DLD1 (cell line): Measurements from ENCODE around the gene AURKAIP1.
"Not testable (repeated sequence)": the region's sequence is repeated elsewhere in the genome, so short reads cannot be mapped to it uniquely, and the experiment has no call there.

Source experiments
- in situ Hi-C: cut with HindIII; loops from 2 replicates; pipeline ENCODE4 v1.10.0; 2017; ENCODE audit warnings: low sequenced_read_pairs

Gene AURKAIP1

GRCh38 chr1:1374929-1375662, at the start of gene AURKAIP1:
AURKAIP1 (minus strand) TSS chr1:1375207; CDS start chr1:1374756, 451 bp downstream.
- in situ Hi-C loops: no loop called here

- in situ Hi-C loops: no loop called here
These were observed 49.7 kb upstream of the AURKAIP1 start for GRCh38 chr1:1424707-1425106.

- in situ Hi-C loops: no loop called here
These were observed 48.2 kb upstream of the AURKAIP1 start for GRCh38 chr1:1423245-1423597.

GRCh38 chr1:1422465-1423244, 47.6 kb upstream of the AURKAIP1 start:
- in situ Hi-C loops: no loop called here

GRCh38 chr1:1421907-1422464, 47.0 kb upstream of the AURKAIP1 start:
- in situ Hi-C loops: no loop called here

DNA sequence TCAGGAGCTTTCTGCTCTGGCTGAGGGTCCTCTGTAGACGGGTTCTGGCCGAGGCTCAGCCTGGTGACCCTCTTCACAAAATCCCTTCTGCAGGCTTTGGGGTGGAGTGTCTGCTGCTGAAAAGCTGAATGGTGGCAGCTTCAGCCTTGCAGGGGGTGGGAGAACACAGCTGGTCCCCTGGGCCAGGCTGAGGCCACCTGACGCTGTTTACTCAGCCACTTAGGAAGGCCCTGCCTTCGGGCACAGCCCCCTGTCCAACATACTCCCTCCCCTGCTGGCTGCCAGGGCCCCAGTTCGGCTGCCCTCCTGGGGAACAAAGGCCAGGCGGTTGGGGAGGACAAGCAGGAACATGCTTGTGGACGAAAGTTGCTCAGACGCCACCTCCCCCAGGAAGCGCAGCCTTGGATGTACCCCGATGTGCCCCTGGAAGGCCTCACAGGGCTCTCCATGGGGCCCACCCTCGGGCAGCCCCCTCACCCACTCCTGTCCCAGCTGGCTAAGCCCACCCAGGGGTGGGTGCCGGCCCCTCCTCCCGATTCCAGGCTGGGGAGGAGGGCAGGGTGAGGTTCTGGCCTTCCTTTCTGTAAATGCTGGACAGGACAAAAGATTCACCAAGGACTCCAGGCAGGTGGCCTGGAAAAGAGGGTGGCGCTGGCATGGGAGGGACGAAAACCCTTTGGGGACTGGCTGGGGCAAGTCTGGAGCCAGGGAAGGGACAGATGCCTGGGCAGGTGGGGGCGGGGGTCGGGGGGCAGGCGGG, 46.3 kb upstream of the AURKAIP1 start, which contains the start of gene ANKRD65:
TSS of gene ANKRD65 (minus strand) at position 130 of the 760 bp plus-strand sequence. CDS start 271 bp downstream, outside the sequence.
- in situ Hi-C loops: no loop called here

DNA sequence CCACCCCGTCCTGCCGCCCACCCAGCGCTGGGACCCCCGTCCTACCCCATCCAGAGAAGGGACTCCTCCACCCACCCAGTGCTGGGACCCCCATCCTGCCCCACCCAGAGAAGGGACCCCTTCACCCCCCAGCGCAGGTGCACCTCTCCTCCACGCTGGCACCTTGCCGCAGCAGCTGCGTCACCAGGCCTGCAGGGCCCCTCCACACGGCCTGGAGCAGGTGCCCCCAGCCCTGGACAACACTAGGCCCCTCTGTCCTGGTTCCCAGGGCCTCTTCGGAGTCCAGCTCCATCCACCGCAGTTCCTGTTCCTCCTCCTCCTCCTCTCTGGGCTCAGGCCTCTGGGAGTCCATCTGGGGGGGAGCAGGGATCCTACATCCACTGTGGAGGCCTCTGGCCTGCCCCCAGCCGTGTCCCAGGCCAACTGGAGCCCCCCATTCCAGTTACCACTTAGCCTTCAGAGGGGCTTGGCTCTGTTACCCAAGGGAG, 45.7 kb upstream of the AURKAIP1 start:
- in situ Hi-C loops: no loop called here

GRCh38 chr1:1419813-1420653, 45.0 kb upstream of the AURKAIP1 start:
- in situ Hi-C loops: no loop called here

- in situ Hi-C loops: no loop called here
These were observed 44.4 kb upstream of the AURKAIP1 start for GRCh38 chr1:1419363-1419812.

GRCh38 chr1:1418464-1419362, 43.7 kb upstream of the AURKAIP1 start:
- in situ Hi-C loops: no loop called here

DNA sequence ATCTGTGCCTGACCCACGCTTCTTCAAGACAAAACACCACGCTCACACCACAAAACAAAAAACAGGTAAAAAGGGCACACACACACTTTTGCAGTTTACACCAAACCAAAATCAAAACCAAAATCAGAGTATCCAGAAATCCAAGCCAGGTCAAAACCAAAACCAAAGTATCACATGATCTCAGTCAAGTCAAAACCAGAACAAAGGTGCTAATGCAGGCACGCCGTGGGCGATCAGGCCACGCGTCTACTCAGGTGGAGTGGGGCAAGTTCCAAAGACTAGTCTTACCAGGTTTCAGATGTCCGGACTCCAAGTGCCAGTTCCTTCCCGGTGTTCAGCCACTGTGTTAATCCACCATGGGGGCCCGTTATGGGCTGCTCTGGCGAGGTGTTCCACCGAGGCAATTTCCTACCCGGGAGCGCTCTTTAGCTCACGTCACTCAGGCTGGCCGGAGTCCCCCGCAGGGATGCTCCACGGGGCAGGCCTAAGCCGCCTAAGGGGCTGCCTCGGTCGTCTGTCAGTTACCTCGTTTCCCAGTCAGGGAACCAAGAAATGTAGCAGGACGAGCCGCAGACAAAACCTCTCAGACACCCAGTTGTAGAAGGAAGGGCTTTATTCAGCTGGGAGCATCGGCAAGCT, 42.9 kb upstream of the AURKAIP1 start:
- in situ Hi-C loops: not testable (repeated sequence)

GRCh38 chr1:1417396-1417795, 42.4 kb upstream of the AURKAIP1 start:
- in situ Hi-C loops: not testable (repeated sequence)

DNA sequence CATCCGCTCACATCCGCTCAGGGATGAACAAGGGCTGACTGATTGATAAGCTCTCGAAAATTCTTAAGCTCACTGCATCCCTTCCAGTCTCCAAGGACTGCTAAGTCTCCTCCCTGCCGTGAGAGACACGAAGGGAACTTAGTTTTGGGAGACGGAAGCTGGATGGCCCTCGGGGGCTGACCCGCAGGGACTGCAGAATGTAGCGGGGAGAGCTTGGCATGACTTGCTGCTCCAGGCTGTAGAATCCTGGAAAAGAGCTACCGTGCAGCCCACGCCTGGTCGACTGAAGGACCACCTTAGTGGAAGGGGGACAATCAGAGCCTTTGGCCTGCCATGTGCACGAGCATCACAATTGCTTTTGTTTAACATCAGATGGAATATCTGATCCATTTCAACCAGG, 40.7 kb upstream of the AURKAIP1 start:
- in situ Hi-C loops: no loop called here

DNA sequence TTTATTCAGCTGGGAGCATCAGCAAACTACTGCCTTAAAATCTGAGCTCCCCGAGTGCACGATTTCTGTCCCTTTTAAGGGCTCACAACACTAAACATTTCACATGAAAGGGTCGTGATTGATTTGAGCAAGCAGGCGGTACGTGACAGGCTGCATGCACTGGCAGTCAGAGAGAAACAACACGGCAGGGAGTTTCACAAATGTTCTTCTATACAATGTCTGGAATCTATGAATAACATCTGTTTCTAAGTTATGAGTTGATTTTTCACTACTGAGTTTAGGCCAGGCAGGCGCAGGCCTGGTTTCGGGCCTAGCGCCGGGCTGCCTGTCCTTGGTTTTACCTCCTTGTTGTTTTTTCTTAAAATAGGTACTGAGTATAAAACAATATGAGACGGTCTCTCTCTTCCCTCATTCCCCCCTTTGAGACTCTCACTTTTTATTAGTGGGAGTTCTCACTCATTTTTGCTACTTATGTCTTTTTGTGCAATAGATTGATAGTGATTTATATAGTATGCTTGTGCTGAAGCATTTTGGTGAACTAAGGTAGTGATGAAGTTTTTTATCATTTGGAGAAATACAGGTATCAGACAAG, 37.4 kb upstream of the AURKAIP1 start:
- in situ Hi-C loops: not testable (repeated sequence)

- in situ Hi-C loops: no loop called here
These were observed 36.6 kb upstream of the AURKAIP1 start for GRCh38 chr1:1411626-1412025.

DNA sequence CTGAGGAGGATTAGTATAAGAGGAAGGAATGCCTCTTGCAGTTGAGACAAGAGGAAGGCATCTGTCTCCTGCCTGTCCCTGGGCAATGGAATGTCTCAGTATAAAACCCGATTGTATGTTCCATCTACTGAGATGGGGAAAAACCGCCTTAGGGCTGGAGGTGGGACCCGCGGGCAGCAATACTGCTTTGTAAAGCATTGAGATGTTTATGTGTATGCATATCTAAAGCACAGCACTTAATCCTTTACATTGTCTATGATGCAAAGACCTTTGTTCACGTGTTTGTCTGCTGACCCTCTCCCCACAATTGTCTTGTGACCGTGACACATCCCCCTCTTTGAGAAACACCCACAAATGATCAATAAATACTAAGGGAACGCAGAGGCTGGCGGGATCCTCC, 35.2 kb upstream of the AURKAIP1 start:
- in situ Hi-C loops: not testable (repeated sequence)

- in situ Hi-C loops: no loop called here
These were observed 32.8 kb upstream of the AURKAIP1 start for GRCh38 chr1:1407636-1408318.
